Measurements from ENCODE around the gene TET3.
"Not testable (repeated sequence)": the region's sequence is repeated elsewhere in the genome, so short reads cannot be mapped to it uniquely, and the experiment has no call there.

Gene TET3

GRCh38 chr2:73984203-73984921 lies at the start of gene TET3:
TET3 (plus strand) TSS chr2:73984910; CDS start chr2:73986404, 1,494 bp downstream.
- Histone ChIP-seq H3K4me3 (ENCODE audit: low read length) (peak within 1 kb of the TSS; percentile 59), H3K4me1 (ENCODE audit: control insufficient read depth, insufficient read depth, low read length) (peaks cover 6% of the 10 kb centered on the region), H3K36me3 (ENCODE audit: control insufficient read depth, insufficient read depth, low read length) (no peaks in the 10 kb centered on the region), H3K27me3 (ENCODE audit: control insufficient read depth, insufficient read depth, low read length) (no peaks in the 10 kb centered on the region), H3K27ac (ENCODE audit: low read depth, low read length) (peak within 1 kb of the TSS; percentile 11), H3K9ac (ENCODE audit: low read length) (peak within 1 kb of the TSS; percentile 20)

GRCh38 chr2:73935641-73936040 lies 49.1 kb upstream of the TET3 start:
- no peak overlapping the region for H3K9ac ChIP-seq (ENCODE audit: low read length)
- no peaks in the 10 kb centered on the region for H3K27me3 ChIP-seq (ENCODE audit: control insufficient read depth, insufficient read depth, low read length)
- no peak overlapping the region for H3K4me3 ChIP-seq (ENCODE audit: low read length)
- peaks cover 11% of the 10 kb centered on the region for H3K36me3 ChIP-seq (ENCODE audit: control insufficient read depth, insufficient read depth, low read length)
- no peaks in the 10 kb centered on the region for H3K4me1 ChIP-seq (ENCODE audit: control insufficient read depth, insufficient read depth, low read length)
- H3K27ac ChIP-seq (ENCODE audit: low read depth, low read length): no peak overlapping the region

- peaks cover 11% of the 10 kb centered on the region for H3K36me3 ChIP-seq (ENCODE audit: control insufficient read depth, insufficient read depth, low read length)
- H3K9ac ChIP-seq (ENCODE audit: low read length): no peak overlapping the region
- H3K27me3 ChIP-seq (ENCODE audit: control insufficient read depth, insufficient read depth, low read length): no peaks in the 10 kb centered on the region
- no peaks in the 10 kb centered on the region for H3K4me1 ChIP-seq (ENCODE audit: control insufficient read depth, insufficient read depth, low read length)
- no peak overlapping the region for H3K27ac ChIP-seq (ENCODE audit: low read depth, low read length)
- no peak overlapping the region for H3K4me3 ChIP-seq (ENCODE audit: low read length)
Observed at GRCh38 chr2:73937103-73937885, 47.4 kb upstream of the TET3 start.

DNA sequence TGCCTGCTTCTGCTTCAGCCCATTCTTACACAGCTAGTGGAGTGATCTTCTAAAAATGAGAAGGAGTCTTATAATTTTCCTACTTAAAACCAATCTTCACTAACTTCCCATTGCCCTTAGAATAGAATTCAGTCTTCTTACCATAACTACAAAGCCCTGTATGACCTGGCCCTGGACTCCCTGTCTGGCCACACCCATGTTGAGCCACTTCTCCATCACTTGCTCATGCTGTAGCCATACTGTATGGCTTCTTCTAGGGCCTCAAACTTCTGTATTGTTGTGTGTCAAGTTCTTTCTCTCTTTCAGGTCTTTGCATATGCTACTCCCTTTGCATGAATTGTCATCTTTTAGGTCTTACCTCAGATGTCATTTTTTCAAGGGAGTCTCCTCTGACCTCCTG lies 46.8 kb upstream of the TET3 start:
- Histone ChIP-seq H3K4me1 (ENCODE audit: control insufficient read depth, insufficient read depth, low read length) (no peaks in the 10 kb centered on the region), H3K27ac (ENCODE audit: low read depth, low read length) (no peak overlapping the region), H3K4me3 (ENCODE audit: low read length) (no peak overlapping the region), H3K36me3 (ENCODE audit: control insufficient read depth, insufficient read depth, low read length) (peaks cover 11% of the 10 kb centered on the region), H3K9ac (ENCODE audit: low read length) (no peak overlapping the region), H3K27me3 (ENCODE audit: control insufficient read depth, insufficient read depth, low read length) (no peaks in the 10 kb centered on the region)

DNA sequence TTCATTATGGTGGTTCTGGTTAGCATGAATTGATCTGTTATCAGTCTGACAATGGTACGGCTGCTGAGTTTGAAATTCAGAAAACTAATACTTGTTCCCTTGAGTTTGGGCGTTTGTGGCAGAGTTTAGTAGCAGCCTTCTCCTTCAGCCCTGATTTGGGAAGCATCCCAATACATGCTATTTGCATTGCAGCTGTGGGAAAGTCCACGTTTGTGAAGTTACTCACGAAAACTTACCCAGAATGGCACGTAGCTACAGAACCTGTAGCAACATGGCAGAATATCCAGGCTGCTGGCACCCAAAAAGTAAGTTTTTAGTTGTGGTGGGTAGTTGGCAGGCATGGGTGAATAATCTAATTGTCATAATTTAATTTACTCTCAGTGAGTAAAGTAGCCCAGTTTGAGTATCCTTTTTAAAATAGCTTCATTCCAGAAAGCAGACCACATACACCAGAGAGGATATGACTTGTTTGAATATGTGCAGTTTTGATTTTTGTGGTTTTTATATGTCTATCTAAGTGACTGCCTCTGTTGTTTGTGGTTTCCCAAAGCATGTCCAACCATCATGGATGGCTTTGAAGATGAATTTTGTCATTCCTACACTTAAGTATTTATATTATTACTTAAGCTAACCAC lies 45.9 kb upstream of the TET3 start:
- H3K4me3 ChIP-seq (ENCODE audit: low read length): no peak overlapping the region
- H3K36me3 ChIP-seq (ENCODE audit: control insufficient read depth, insufficient read depth, low read length): peaks cover 11% of the 10 kb centered on the region
- H3K27ac ChIP-seq (ENCODE audit: low read depth, low read length): no peak overlapping the region
- no peak overlapping the region for H3K9ac ChIP-seq (ENCODE audit: low read length)
- H3K27me3 ChIP-seq (ENCODE audit: control insufficient read depth, insufficient read depth, low read length): no peaks in the 10 kb centered on the region
- no peaks in the 10 kb centered on the region for H3K4me1 ChIP-seq (ENCODE audit: control insufficient read depth, insufficient read depth, low read length)

DNA sequence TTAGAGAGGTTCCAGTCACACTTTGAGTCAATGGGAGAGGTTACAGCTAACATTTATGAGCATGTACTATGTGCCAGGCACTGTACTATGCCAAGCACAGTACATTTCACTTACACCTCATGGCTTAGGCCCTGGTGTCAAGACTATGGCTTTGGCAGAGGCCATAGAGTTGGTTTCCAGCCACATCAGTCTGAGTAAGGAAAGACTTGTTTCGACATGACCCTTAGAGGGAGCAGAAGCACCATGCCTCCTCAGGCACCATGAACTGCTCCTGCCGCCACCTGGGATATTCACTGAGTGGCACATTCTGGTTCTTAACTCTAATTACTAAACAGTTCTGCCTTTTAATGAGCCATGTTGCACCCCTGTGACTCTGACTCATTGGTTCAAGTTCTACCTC lies 45.3 kb upstream of the TET3 start:
- Histone ChIP-seq H3K4me3 (ENCODE audit: low read length) (no peak overlapping the region), H3K4me1 (ENCODE audit: control insufficient read depth, insufficient read depth, low read length) (no peaks in the 10 kb centered on the region), H3K27me3 (ENCODE audit: control insufficient read depth, insufficient read depth, low read length) (no peaks in the 10 kb centered on the region), H3K9ac (ENCODE audit: low read length) (no peak overlapping the region), H3K27ac (ENCODE audit: low read depth, low read length) (no peak overlapping the region), H3K36me3 (ENCODE audit: control insufficient read depth, insufficient read depth, low read length) (peaks cover 11% of the 10 kb centered on the region)

DNA sequence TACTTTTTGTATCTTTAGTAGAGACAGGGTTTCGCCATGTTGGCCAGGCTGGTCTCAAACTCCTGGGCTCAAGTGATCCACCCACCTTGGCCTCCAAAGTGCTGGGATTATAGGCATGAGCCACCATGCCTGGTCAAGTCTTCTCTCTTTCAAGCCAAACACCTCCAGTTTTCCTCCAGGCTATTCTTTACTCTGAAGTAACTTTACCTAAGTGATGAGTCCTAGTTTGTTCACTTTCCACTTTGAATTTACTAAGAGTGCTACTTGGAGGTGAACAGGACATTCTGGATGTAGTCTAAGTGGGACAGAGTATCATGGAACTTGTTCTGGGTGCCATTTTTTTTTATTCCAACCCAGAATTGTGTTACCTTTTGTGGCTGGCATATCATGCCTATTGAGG lies 44.6 kb upstream of the TET3 start:
- not testable (repeated sequence) for H3K27ac ChIP-seq (ENCODE audit: low read depth, low read length); H3K4me1 ChIP-seq (ENCODE audit: control insufficient read depth, insufficient read depth, low read length); H3K4me3 ChIP-seq (ENCODE audit: low read length); H3K27me3 ChIP-seq (ENCODE audit: control insufficient read depth, insufficient read depth, low read length); H3K9ac ChIP-seq (ENCODE audit: low read length)
- H3K36me3 ChIP-seq (ENCODE audit: control insufficient read depth, insufficient read depth, low read length): peaks cover 11% of the 10 kb centered on the region

DNA sequence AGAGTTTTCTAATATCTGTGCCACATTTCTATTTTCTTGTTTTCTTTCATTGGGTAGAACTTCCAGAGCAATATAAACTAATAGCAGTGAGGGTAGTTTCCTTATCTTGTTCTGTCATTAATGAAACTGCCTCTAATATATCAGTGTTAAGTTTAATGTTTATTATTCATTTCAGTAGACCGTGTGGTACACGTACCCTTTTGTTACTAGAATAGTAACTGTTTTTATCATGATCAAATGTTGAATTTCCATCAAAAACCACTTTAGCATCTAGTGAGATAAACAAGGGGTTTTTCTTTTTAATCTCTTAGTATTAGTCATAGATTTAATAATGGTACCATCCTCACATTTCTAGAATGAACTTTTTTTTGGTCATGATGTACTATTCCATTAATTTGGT lies 42.0 kb upstream of the TET3 start:
- H3K27ac ChIP-seq (ENCODE audit: low read depth, low read length): no peak overlapping the region
- H3K36me3 ChIP-seq (ENCODE audit: control insufficient read depth, insufficient read depth, low read length): peaks cover 6% of the 10 kb centered on the region
- H3K9ac ChIP-seq (ENCODE audit: low read length): no peak overlapping the region
- H3K27me3 ChIP-seq (ENCODE audit: control insufficient read depth, insufficient read depth, low read length): no peaks in the 10 kb centered on the region
- no peak overlapping the region for H3K4me3 ChIP-seq (ENCODE audit: low read length)
- no peaks in the 10 kb centered on the region for H3K4me1 ChIP-seq (ENCODE audit: control insufficient read depth, insufficient read depth, low read length)

- Histone ChIP-seq H3K4me1 (ENCODE audit: control insufficient read depth, insufficient read depth, low read length) (no peaks in the 10 kb centered on the region), H3K36me3 (ENCODE audit: control insufficient read depth, insufficient read depth, low read length) (peaks cover 12% of the 10 kb centered on the region), H3K9ac (ENCODE audit: low read length) (no peak overlapping the region)
Observed at GRCh38 chr2:73944714-73945113, 40.0 kb upstream of the TET3 start.

GRCh38 chr2:73946215-73946614 lies 38.5 kb upstream of the TET3 start:
- Histone ChIP-seq H3K27ac (ENCODE audit: low read depth, low read length) (no peak overlapping the region), H3K4me3 (ENCODE audit: low read length) (no peak overlapping the region), H3K4me1 (ENCODE audit: control insufficient read depth, insufficient read depth, low read length) (no peaks in the 10 kb centered on the region), H3K36me3 (ENCODE audit: control insufficient read depth, insufficient read depth, low read length) (peaks cover 23% of the 10 kb centered on the region), H3K9ac (ENCODE audit: low read length) (no peak overlapping the region), H3K27me3 (ENCODE audit: control insufficient read depth, insufficient read depth, low read length) (no peaks in the 10 kb centered on the region)

More at GRCh38 chr2:73944714-73945113, 40.0 kb upstream of the TET3 start:
- no peak overlapping the region for H3K4me3 ChIP-seq (ENCODE audit: low read length)
- no peak overlapping the region for H3K27ac ChIP-seq (ENCODE audit: low read depth, low read length)
- H3K27me3 ChIP-seq (ENCODE audit: control insufficient read depth, insufficient read depth, low read length): no peaks in the 10 kb centered on the region

GRCh38 chr2:73946666-73947065 lies 38.0 kb upstream of the TET3 start:
- Histone ChIP-seq H3K36me3 (ENCODE audit: control insufficient read depth, insufficient read depth, low read length) (peaks cover 27% of the 10 kb centered on the region), H3K27ac (ENCODE audit: low read depth, low read length) (no peak overlapping the region), H3K27me3 (ENCODE audit: control insufficient read depth, insufficient read depth, low read length) (no peaks in the 10 kb centered on the region), H3K9ac (ENCODE audit: low read length) (no peak overlapping the region), H3K4me3 (ENCODE audit: low read length) (no peak overlapping the region), H3K4me1 (ENCODE audit: control insufficient read depth, insufficient read depth, low read length) (no peaks in the 10 kb centered on the region)

DNA sequence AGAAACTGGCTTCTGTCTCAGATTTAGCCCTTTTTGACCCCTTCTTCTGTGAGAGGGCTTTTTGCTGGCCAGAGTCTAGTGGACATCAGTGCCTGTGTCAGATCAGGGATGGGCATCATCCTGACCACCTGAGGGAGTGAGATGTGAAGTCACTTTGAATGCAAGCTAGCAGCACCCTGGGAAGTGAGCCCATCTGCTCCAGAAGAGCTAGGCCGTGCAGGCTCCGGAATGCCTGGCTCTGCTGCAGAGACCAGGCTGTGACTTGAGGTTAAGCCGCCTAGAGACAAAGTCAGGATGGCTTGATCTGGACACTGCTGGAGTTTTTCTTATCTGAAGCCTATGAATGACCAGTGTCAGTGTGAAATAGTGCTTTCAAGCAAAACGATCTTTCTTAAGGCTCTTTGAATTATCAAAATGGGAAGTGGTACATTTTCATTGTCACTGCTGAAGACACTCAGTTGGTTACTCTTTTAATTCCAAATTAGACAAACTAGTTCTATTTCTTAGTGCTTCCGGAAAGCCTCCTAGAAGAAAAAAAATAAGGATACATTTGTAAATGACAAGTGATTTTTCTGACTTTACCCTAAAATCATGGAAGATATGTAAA lies 37.2 kb upstream of the TET3 start:
- Histone ChIP-seq H3K4me3 (ENCODE audit: low read length) (no peak overlapping the region), H3K4me1 (ENCODE audit: control insufficient read depth, insufficient read depth, low read length) (no peaks in the 10 kb centered on the region), H3K27ac (ENCODE audit: low read depth, low read length) (no peak overlapping the region)

More for the DNA sequence above, 37.2 kb upstream of the TET3 start:
- Histone ChIP-seq H3K36me3 (ENCODE audit: control insufficient read depth, insufficient read depth, low read length) (peaks cover 27% of the 10 kb centered on the region), H3K9ac (ENCODE audit: low read length) (no peak overlapping the region), H3K27me3 (ENCODE audit: control insufficient read depth, insufficient read depth, low read length) (no peaks in the 10 kb centered on the region)
